Measurements from ENCODE around the gene BOK. TPM values are rescaled to one million over a fixed set of nuclear protein-coding genes. Genes with fewer than 3 reads are reported as not detected.

The BOK gene
- total RNA-seq, 1 experiment from 2014 or later = 41.5 TPM

GRCh38 chr2:241598061-241598460 lies 39.5 kb downstream of the BOK start:
- ChIA-PET RAD21 (ENCODE audit: low non-redundant PET in 1 of 2, low total read pairs in 2 of 2, uncharacterized antibody in 2 of 2, unreplicated experiment in 2 of 2) (interaction anchor here in 1 of 2 experiments (0.6 to 1.1 kb wide), 2 partner anchors 22 to 48 kb away, joined by 3 read pairs; no protein-coding TSS in a partner anchor), CTCF (interaction anchor here (1.0 to 1.2 kb wide), 2 partner anchors 42 to 90 kb away, joined by 3 to 4 read pairs; partner anchors contain the start of gene STK25), POLR2A (interaction anchor here (0.7 kb wide), 1 partner anchor 242 kb away, joined by 3 read pairs; the partner anchor contains the start of gene FARP2)
- TF ChIP-seq JUND (IDR thresholded peaks at IDR 0.05) (no peak), CEBPB (IDR thresholded peaks at IDR 0.05; ENCODE audit: low read depth) (no peak), ELF1 (IDR thresholded peaks at IDR 0.05; ENCODE audit: borderline replicate concordance, low read depth) (no peak), TCF7L2 (IDR thresholded peaks at IDR 0.05; ENCODE audit: borderline replicate concordance, extremely low read depth, insufficient read depth, insufficient read length) (no peak), YY1 (IDR thresholded peaks at IDR 0.05; ENCODE audit: extremely low read depth, insufficient replicate concordance, low read depth, low read length) (no peak), POLR2AphosphoS5 (IDR thresholded peaks at IDR 0.05; ENCODE audit: low read depth, low read length) (no peak), ZNF274 (IDR thresholded peaks at IDR 0.05; ENCODE audit: low read depth, low read length) (no peak), SIN3A (IDR thresholded peaks at IDR 0.05; ENCODE audit: low read depth) (no peak), POLR2A (IDR thresholded peaks at IDR 0.05; ENCODE audit: borderline replicate concordance, extremely low read depth, insufficient read depth, insufficient read length) (no peak), RAD21 (IDR thresholded peaks at IDR 0.05; ENCODE audit: low read depth) (no peak)
- TF ChIP-seq, protein P1, sequence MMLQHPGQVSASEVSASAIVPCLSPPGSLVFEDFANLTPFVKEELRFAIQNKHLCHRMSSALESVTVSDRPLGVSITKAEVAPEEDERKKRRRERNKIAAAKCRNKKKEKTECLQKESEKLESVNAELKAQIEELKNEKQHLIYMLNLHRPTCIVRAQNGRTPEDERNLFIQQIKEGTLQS (IDR thresholded peaks at IDR 0.05) = no peak
- TF ChIP-seq, protein P2, sequence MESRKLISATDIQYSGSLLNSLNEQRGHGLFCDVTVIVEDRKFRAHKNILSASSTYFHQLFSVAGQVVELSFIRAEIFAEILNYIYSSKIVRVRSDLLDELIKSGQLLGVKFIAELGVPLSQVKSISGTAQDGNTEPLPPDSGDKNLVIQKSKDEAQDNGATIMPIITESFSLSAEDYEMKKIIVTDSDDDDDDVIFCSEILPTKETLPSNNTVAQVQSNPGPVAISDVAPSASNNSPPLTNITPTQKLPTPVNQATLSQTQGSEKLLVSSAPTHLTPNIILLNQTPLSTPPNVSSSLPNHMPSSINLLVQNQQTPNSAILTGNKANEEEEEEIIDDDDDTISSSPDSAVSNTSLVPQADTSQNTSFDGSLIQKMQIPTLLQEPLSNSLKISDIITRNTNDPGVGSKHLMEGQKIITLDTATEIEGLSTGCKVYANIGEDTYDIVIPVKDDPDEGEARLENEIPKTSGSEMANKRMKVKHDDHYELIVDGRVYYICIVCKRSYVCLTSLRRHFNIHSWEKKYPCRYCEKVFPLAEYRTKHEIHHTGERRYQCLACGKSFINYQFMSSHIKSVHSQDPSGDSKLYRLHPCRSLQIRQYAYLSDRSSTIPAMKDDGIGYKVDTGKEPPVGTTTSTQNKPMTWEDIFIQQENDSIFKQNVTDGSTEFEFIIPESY (IDR thresholded peaks at IDR 0.05; ENCODE audit: extremely low read depth, insufficient replicate concordance, low read length) = no peak
- TF ChIP-seq, protein P3, sequence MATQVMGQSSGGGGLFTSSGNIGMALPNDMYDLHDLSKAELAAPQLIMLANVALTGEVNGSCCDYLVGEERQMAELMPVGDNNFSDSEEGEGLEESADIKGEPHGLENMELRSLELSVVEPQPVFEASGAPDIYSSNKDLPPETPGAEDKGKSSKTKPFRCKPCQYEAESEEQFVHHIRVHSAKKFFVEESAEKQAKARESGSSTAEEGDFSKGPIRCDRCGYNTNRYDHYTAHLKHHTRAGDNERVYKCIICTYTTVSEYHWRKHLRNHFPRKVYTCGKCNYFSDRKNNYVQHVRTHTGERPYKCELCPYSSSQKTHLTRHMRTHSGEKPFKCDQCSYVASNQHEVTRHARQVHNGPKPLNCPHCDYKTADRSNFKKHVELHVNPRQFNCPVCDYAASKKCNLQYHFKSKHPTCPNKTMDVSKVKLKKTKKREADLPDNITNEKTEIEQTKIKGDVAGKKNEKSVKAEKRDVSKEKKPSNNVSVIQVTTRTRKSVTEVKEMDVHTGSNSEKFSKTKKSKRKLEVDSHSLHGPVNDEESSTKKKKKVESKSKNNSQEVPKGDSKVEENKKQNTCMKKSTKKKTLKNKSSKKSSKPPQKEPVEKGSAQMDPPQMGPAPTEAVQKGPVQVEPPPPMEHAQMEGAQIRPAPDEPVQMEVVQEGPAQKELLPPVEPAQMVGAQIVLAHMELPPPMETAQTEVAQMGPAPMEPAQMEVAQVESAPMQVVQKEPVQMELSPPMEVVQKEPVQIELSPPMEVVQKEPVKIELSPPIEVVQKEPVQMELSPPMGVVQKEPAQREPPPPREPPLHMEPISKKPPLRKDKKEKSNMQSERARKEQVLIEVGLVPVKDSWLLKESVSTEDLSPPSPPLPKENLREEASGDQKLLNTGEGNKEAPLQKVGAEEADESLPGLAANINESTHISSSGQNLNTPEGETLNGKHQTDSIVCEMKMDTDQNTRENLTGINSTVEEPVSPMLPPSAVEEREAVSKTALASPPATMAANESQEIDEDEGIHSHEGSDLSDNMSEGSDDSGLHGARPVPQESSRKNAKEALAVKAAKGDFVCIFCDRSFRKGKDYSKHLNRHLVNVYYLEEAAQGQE (IDR thresholded peaks at IDR 0.05; ENCODE audit: low read depth) = no peak
- TF ChIP-seq, protein P4, sequence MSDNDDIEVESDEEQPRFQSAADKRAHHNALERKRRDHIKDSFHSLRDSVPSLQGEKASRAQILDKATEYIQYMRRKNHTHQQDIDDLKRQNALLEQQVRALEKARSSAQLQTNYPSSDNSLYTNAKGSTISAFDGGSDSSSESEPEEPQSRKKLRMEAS (IDR thresholded peaks at IDR 0.05) = no peak
- H3K79me2 ChIP-seq (ENCODE audit: insufficient read depth, low read length) = no peaks in the 10 kb centered on the region
- H3K27ac ChIP-seq (ENCODE audit: low read depth, low read length) = no peak overlapping the region
- H3K27me3 ChIP-seq (ENCODE audit: insufficient read depth, low read length) = no peaks in the 10 kb centered on the region
- no peaks in the 10 kb centered on the region for H4K20me1 ChIP-seq (ENCODE audit: insufficient read depth)
- no peak overlapping the region for H3K4me3 ChIP-seq (replicated peaks in 1 of 2; ENCODE audit: low read depth in 1 of 2, low read length in 2 of 2)
- no peak overlapping the region for H2AFZ ChIP-seq (ENCODE audit: low read depth, low read length, poor library complexity, severe bottlenecking)
- H3K4me1 ChIP-seq (ENCODE audit: control insufficient read depth in 1 of 2, insufficient read depth in 2 of 2, low read length in 2 of 2) = no peaks in the 10 kb centered on the region
- intact Hi-C loops (cut with micrococcal nuclease) = no loop called here
- peaks cover 5 to 15% of the 10 kb centered on the region in 2 experiments; a peak in 3 of 4 replicates for H3K36me3 ChIP-seq (ENCODE audit: control insufficient read depth in 1 of 2, insufficient read depth in 2 of 2, low read length in 2 of 2)
- BruUV-seq (replicated peaks) = no TSS peak
- no peak overlapping the region for H3K9ac ChIP-seq (ENCODE audit: low read length)
- DNase-seq (ENCODE audit: low read depth, low spot score) (no peak), ATAC-seq (no peak)
- no peaks in the 10 kb centered on the region for H3K9me3 ChIP-seq (ENCODE audit: control insufficient read depth in 1 of 2, insufficient read depth in 1 of 2, low read depth in 1 of 2, low read length in 2 of 2)
- no peak overlapping the region for H3K4me2 ChIP-seq (ENCODE audit: low read length)
- no peaks in the 10 kb centered on the region for H3K9me2 ChIP-seq (ENCODE audit: insufficient read depth)

All from HCT116 (cell line).